Hematopoietic multipotent progenitor cell treated with erythropoietin and hydrocortisone succinate and interleukin-3 and kit ligand, for 4 days (in vitro differentiated cells): Measurements from ENCODE around the gene LELP1.
A peak's percentile ranks its signal among the peaks of the same experiment; 100 is the strongest.
"Not testable (repeated sequence)": the region's sequence is repeated elsewhere in the genome, so short reads cannot be mapped to it uniquely, and the experiment has no call there.

Experiments
- DNase-seq: peaks from one replicate; pipeline ENCODE4 v3.0.0-alpha.2; 2015

The LELP1 gene

DNA sequence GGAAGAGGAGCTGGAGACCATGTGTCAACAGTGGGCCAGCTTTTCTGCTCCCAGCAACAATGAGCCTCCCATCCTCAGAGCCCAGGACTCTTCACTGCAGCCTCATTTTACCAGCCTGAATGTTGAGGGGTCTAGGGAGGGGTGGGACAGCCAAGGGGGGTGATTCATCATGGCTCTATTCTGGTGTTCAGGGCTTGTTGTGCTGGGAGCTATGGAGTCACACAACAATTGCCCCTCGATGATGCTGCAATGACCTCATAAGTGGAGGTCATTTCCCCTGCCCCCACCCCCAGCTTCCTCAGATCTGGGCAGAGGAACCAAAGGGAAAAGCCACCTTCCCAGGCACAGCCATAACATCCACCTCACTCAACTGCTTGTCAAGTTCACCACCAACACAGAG is at the start of gene LELP1:
LELP1 (plus strand) TSS at position 301 of the 400 bp plus-strand sequence. CDS start 1,278 bp downstream, outside the sequence.
- no peak for DNase-seq

DNA sequence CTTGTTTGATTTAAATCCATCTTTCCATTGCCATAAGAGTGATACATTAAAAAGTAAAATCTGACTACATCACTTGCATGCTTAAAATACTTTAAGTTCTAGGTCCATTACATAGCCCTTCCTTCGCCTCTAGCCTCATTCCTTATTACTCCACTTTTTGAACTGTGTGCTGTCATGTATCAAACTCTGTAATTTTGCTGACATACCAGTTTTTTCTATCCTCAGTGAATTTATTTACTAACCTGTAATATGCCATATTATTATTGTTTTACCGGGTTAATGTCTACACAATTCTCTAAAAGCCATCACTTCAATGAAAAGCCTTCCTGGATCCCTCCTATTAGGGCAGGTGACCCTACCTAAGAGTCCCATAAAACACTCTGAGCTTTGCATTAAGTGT is 47.7 kb upstream of the LELP1 start:
- DNase-seq, result no peak

DNA sequence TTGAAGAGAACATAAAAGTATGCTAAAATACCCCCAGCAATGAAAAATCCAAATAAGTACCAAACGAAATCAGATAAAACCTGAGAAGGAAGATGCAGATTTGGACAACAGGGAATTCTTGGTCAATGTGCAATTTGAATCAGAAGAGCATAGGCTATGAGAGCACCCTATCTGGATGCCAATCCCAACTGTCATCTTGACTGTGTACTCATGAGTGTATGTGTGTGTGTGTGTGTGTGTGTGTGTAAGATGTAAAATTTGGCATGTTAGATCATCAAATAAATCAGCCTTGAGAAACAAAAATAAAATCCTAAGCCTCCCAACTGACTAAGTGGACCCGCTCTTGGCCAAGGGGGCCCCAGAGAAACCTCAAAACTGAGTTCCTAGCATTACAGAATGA is 34.5 kb upstream of the LELP1 start:
- no peak for DNase-seq

DNA sequence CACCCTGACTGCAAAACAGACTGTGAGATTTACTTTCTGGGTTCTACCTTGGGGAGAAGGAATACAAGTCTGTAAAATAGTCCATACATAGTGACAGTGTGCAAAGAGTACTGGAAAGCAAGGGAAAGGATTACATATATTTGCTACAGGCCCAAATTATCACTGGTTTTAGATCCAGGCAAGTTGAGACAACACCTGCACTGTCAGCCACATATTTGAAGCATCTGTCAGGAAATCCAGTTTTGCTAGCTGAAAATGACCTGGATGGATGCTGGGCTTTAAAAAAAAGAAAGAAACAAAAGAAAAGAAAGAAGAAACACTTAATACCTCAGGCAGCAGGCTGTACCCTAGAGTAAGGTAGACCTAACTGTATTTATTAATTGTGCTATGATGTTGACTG is 28.6 kb upstream of the LELP1 start:
- no peak for DNase-seq

DNA sequence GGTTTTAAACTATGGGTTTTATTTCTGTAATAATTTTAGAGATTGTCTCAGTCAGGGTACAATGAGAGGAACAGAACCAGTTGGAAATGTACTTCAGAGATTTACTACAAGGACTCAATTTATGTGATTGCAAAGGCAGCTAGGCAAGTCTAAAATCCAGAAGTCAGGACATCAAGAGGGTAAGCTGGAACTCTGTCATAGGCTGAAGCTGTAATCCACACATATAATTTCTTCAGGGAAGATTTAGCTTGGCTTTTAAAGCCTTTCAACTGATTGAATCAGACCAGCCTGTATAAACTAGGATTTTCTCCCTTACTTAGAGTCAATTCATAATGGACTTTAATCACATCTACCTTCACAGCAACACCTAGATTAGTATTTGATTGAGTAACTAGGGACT is 24.3 kb upstream of the LELP1 start:
- no peak for DNase-seq

DNA sequence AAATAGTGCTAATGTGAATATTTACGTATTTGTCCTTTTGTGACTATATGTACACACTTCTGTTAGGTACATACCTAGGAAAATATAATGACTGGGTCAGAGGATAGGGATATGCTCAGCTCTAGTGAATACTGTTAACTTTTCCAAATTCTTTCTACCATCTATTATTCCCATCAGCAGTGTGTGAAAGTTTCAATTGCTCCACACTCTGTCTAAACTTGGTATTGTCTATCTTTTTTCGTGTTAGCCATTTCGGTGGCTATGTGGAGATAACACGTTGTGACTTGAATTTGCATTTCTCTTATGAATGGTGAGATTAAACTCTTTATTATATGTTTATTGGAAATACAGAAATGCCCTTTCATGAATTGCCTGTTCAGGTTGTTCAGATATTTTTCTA is 22.7 kb upstream of the LELP1 start:
- no peak for DNase-seq

DNA sequence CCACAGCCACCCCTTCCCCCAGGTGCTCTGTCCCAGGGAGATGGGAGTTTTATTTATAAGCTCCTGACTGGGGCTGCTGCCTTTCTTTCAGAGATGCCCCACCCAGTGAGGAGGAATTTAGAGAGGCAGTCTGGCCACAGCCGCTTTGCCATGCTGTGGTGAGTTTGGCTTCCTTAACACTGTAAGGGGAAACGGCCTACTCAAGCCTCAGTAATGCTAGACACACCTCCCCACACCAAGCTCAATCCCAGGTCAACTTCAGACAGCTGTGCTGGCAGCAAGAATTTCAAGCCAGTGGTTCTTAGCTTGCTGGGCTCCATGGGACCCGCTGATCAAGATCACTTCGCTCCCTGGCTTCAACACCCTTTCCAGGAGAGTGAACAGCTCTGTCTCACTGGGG is 14.9 kb upstream of the LELP1 start:
- not testable (repeated sequence) for DNase-seq

DNA sequence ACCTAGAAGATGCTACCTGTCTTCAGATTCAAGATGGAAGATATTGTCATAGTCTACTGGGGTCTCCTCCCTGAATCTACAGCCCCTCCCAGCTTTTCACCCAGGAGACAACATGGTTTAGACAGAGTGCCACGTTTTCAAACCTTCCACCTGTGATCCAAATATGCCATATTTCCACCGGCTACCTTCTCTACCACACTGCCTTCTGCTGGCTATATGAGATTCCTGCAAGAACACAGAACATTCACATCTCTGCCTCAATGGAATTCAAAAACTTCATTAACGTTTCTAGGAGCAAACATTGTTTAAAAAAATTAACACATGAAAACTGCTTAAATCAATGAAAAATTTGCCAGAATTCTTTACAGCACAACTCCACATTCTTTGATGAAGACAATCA is 12.9 kb upstream of the LELP1 start:
- peak; percentile 7 for DNase-seq

DNA sequence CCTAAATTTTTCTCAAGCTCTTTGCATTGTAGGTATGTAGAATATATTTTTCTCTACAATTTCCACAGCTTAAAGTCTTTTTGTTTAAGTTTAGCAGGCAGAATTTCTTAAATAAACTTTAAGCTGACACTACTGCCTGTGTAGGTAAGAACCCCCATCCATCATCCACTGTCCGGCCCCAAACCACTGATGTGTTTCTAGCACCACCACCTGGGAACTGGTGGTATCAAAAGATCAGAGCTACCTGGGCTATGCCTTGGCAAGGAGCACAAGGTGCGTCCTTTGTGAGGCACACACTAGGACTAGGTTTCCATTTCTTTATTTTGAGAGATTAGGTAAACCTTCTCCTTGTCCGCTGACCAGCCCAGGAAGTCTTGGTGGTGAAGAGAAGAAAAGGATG is 10.5 kb upstream of the LELP1 start:
- DNase-seq, result peak; percentile 37

DNA sequence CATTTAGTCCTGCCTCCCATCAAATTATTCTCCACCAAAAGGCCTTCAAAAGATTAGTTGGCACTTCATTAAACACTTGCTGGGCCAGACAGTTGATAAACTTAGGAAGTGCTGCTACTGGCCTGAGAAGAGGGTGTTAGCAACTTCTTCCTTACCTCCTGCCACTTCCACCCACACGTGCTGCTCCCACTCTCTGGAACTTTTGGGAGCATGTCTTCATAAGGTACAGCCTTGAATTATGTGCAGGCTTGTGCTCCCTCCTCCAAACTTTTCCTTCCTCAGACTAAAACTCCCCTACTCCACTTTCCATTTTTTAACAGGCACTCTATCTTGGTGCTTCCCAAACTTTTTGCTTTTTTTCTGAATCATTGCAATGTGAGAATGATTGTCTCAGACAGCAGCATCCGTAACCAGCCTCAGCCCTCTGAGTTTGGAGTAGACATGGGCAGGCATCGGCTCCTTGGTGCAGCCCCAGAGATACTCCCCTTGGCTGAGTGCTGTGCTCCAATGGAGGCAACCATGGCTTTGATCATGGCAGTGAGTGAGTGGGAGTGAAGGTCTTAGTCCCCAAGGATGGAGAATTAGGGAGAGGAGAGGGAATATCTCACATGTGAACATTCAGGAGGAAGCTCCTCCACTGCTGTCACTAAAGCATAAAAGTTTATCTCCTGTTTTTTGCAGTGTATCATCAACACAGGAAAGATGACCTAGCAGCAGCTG is 8.7 kb upstream of the LELP1 start:
- no peak for DNase-seq

DNA sequence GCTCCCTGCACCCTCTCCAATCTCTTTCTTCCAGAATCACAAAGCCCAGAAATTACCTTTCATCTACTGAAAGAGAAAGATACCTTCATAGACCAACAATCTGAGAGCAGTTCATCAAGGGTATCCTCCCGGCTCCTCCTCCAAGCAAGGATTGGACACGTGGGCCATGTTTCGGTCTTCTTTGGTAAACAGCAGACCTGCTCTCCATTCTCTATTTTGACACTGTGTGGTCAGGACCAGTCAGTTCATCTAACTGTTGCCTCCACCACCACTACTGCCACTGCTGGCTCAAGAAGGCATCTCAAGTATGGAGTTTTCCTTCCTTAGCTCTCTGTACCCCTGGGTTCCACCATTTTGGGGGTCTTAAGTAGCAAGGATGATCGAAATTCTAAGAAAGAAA is 8.0 kb upstream of the LELP1 start:
- no peak for DNase-seq

DNA sequence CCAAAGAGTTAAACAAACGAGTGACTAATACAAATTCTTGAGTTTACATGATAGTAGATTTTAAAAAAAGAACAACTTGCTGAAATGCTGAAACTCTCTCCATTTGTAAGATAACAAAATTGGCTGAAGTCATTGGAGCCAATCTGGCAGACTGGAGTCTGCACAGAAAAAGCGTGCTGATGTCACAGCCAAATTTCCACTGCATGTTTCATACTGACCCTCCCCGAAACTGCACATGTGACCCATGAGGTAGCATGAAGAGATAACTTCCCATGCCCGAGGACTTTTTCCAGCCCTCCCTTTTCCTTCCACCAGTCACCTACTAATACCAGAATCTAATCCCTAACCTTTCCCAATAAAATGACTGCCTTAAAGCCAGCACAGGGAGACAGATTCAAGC is 1.2 kb upstream of the LELP1 start:
- no peak for DNase-seq

DNA sequence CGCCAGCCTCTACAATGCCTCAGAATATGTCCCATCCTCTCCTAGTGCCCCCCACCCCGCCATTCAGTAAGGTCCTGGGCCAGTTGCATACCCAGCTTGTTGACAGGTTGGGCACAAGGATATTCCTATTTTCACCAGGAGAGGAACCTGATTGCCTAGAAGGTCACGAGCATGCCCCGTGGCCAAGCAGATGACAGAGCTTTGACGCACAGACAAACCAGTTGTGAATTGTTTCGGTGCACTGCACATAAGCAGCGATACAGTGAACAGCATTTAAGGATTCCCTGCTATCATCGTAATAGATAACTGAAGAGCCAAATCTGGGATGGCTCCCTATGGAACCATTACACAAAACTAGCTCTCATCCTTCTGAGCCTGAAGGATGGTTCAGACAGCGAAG is 3.4 kb downstream of the LELP1 start:
- no peak for DNase-seq

DNA sequence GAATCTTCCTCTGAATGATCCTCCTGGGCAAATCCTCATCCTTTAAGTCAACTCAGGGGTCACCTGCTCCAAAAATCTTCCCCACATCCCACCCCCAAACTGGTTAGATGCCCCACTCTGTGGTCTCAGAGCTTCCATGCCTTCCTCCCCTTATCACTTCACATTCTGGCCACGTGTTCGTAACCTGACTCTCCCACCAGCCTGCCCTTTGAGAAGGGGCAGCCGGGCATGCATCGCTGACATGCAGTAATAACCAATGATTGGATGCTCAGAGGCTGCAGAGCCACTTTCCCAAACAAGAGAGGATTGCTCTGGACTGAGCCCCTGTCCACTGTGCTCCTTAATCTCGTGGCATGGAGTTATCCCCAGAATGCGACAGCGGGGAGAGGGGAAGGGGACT is 7.0 kb downstream of the LELP1 start:
- no peak for DNase-seq

DNA sequence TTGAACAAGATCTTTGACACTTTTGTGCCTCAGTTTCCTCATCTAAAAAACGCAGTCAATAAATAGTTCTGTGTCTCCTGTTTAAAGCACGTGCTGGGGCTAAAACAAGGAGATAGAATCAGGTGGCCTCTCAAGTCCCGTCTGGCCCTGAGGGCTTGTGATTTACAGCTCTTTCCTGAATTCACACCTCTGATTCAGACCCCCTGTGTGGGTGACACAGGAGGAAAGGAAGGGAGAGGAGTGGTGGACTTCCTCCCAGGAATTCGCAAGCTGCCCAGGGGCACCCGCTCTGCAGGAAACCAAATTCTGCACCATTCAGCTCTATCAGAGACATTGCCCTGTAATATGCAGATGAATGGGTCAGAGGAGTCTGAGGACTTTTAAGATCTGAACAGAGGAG is 9.0 kb downstream of the LELP1 start:
- DNase-seq, result no peak

DNA sequence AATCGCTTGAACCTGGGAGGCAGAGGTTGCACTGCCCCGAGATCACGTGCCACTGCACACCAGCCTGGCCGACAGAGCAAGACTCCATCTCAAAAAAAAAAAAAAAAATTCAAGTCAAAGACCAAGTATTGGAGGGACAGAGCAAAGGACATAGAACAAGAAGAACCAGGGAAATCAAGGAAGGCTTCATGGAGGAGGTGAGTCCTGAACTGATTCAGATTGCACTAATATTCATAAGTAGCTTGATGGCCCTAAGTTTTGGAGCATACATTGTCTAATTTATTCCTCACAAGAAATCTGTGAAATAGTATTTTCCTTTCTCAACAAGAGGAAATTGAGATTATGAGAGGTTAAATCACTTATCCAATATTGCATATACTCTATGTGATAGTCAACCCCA is 10.3 kb downstream of the LELP1 start:
- no peak for DNase-seq

DNA sequence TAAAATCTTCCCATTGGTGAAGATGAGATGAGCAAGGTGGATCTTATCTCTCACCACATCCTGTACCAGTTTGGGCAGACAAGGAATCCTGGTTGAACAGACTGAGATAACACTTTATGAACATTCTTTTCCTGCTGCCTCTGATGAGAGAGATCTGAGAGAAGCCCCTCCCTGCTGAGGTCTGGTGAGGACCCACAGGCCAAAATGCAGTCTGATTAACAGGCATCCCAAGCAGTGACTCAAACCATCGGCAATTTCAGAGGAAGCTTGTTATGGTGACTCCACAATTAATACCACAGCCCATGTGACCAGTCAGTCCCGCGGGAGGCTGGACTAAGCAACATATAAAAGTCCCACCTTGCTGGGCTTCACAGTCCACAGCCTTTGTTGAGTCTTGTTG is 14.0 kb downstream of the LELP1 start, which contains the start of gene PRR9:
PRR9 (plus strand) TSS at position 373 of the 400 bp plus-strand sequence. CDS start 561 bp downstream, outside the sequence.
- peak; percentile 70 for DNase-seq

DNA sequence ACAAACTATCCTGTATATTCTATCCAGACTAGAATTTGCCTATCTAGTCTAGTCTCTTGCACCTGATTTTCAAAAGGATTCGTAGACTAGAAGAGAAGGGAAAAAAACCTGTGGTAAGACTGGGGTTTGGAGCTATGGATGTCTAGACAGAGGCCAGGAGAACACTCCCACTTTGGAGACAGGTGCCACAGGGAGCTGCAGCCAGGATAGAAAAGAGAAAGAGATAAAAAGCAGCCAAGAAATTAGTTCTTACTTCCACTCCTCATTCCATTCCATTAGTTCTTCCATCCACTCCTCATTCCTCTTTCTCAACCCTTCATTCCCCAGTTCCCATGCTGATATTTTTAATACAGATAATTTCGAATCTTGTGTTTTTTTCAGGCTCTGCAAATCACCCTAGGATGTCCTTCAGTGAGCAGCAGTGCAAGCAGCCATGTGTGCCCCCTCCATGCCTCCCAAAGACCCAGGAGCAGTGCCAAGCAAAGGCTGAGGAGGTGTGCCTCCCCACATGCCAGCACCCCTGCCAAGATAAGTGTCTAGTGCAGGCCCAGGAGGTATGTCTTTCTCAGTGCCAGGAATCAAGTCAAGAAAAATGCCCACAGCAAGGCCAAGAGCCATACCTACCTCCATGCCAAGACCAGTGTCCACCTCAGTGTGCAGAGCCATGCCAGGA is 14.7 kb downstream of the LELP1 start:
- DNase-seq, result no peak

DNA sequence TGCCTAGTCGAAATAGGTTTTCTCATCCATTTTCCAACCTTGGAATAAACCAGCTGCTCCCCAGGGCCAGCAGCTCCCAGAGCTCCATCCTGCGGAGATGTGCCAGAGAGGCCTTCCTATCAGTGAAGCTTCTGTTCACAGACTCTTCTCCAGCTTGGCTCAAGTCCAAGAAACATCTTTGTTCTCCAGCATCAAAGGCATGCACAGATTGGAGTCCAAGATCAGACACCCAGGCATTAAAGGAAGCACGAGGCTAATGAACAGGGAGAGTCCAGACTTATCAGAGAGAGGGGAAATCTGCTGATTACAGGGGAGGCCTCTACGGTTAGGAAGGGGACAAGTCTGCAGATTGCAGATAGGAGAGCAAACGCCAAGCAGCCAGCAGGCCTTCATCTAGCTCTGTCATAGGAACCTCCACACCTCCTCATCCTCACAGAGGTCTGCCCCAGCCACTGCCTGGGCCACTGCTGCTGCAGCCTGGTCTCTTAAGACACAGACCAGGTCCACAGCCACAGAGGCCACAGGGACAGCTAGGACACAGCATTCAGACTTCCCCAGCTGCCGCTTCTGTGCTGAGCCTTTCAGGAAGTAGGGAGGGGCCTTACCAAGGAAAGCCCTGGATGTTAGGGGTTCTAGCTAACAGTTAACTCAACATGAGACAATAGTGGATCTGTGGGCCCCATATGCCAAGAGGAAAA is 17.5 kb downstream of the LELP1 start:
- peak; percentile 75 for DNase-seq

DNA sequence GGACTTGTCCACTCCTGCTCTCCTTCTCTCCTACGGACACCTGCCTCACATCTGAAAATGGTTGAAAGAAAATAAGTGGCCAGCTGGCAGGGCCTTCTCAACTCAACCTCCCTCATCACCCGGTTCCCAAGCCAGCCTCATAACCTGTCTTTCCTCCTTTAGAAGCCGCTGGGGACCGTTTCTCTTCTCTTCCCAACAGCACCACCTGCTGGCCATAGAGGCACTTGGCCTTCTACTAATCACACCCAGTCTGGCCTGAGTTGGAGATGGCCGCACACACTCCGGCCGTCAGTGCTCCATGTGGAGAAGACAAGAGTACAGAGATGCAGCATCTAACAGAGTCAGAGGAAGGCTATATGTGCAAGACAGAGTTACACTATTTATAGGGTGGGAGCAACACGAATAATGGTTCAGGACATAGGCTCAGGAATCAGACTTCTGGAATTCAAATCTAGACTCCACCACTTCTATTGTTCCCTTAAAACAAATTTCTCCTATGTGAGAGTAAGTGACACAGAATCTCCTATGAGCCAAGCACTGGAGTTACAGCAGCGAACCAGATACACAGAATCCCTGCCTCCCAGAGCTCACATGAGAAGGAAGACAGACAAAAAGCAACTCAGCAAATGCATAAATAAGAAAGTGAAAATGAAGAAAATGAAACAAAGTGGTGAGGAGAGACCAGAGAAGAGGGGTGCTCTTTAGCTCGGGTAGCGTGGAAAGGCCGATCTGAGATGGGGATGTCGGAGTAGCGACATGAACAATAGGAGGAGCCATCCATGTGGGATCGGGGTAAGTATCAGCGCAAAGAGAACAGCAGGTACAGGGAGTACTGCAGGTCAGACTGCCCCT is 20.0 kb downstream of the LELP1 start:
- DNase-seq, result peak; percentile 83

DNA sequence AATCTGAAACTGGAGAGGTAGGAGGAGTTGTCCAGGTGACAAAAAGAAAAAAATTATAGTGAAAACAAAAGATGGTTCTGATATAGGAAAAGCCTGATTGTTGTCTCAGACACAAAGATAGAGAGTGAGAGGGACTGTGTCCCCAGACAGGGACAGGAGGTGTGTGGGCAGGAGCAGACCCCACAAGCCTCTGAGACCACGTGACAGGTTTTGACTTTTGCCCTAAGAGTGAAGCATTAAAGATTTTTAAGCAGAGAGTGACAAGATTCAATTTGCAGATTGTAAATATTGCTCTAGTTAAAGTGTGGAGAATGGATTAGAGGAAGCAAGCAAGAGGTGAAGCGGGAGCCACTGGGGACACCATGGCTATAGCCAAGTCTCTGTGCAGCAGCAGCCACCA is 24.6 kb downstream of the LELP1 start:
- DNase-seq, result no peak

DNA sequence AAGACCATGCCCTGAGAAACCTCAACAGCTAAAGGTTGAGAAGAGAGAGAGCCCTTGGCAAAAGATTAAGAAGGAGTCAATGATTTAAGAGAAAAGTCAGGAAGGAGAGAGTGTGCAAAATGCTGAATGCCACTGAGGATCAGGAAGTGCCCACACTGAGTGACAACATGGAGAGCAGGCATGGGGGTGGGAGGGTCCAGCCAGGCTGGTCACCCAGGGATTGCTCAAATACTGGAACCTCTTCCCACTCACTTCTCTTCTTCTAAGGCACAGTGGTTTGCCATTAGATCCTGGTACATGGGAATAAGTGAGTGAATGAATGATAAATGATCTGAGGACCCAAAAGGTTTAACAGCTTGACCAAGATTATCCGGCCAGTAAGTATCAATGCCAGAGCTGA is 25.3 kb downstream of the LELP1 start:
- DNase-seq, result no peak
